ENCODE measurements around the gene MYMK. TPM values are rescaled to one million over a fixed set of nuclear protein-coding genes. Genes with fewer than 3 reads are reported as not detected.

MYMK gene
- total and polyA plus RNA-seq, 5 experiments from 2014 or later = not detected

- H3K27ac Mint-ChIP-seq = no peak overlapping the region
- POLR2A ChIA-PET = no interaction called here
- peaks cover 0 to 7% (median 2%) of the 10 kb centered on the region in 5 donors for H3K27me3 Mint-ChIP-seq
Measured at GRCh38 chr9:133496861-133497842, 27.6 kb downstream of the MYMK start.

GRCh38 chr9:133495327-133496293 lies 29.1 kb downstream of the MYMK start:
- DNase-seq = no peak
- H3K36me3 Mint-ChIP-seq = no peaks in the 10 kb centered on the region
- H3K27me3 Mint-ChIP-seq = peaks cover 0 to 7% (median 2%) of the 10 kb centered on the region in 5 donors
- no peak overlapping the region for H3K4me3 Mint-ChIP-seq
- ATAC-seq = no peak
- H3K4me1 Mint-ChIP-seq = peaks cover 0 to 2% (median 0%) of the 10 kb centered on the region in 4 donors
- H3K27ac Mint-ChIP-seq = no peak overlapping the region
- POLR2A ChIA-PET = interaction anchor here (1.1 kb wide), 1 partner anchor 26 kb away, joined by 3 read pairs; no protein-coding TSS in a partner anchor
- peaks cover 0 to under 1% (median 0%) of the 10 kb centered on the region in 9 donors for H3K9me3 Mint-ChIP-seq

More at GRCh38 chr9:133496861-133497842, 27.6 kb downstream of the MYMK start:
- Mint-ChIP-seq H3K9me3 (peaks cover 0 to 13% (median 9%) of the 10 kb centered on the region in 9 donors), H3K4me3 (no peak overlapping the region), H3K36me3 (peaks cover 0 to 11% (median 0%) of the 10 kb centered on the region in 3 donors), H3K4me1 (peaks cover 0 to 2% (median 0%) of the 10 kb centered on the region in 4 donors)
- DNase-seq (peak in 1 of 10 donors; percentile 45), ATAC-seq (no peak)

- ATAC-seq (no peak), DNase-seq (peak in 1 of 10 donors; percentile 45)
- no peaks in the 10 kb centered on the region for H3K36me3 Mint-ChIP-seq
- no peak overlapping the region for H3K27ac Mint-ChIP-seq
- no peaks in the 10 kb centered on the region for H3K9me3 Mint-ChIP-seq
- peaks cover 0 to 7% (median 2%) of the 10 kb centered on the region in 5 donors for H3K27me3 Mint-ChIP-seq
- H3K4me3 Mint-ChIP-seq = no peak overlapping the region
- peaks cover 0 to 2% (median 0%) of the 10 kb centered on the region in 4 donors for H3K4me1 Mint-ChIP-seq
- POLR2A ChIA-PET = interaction anchor here (1.1 kb wide), 1 partner anchor 27 kb away, joined by 3 read pairs; no protein-coding TSS in a partner anchor
Measured at GRCh38 chr9:133494636-133495326, 30.0 kb downstream of the MYMK start.

- H3K27ac Mint-ChIP-seq = no peak overlapping the region
- H3K9me3 Mint-ChIP-seq = no peaks in the 10 kb centered on the region
- H3K4me1 Mint-ChIP-seq = peaks cover 0 to 2% (median 0%) of the 10 kb centered on the region in 4 donors
- H3K36me3 Mint-ChIP-seq = no peaks in the 10 kb centered on the region
- H3K27me3 Mint-ChIP-seq = peaks cover 0 to 7% (median 2%) of the 10 kb centered on the region in 5 donors
- DNase-seq (peak in 1 of 10 donors; percentile 58), ATAC-seq (no peak)
- POLR2A ChIA-PET = no interaction called here
- no peak overlapping the region for H3K4me3 Mint-ChIP-seq
Measured at GRCh38 chr9:133493845-133494540, 30.8 kb downstream of the MYMK start.

GRCh38 chr9:133493428-133493827 lies 31.3 kb downstream of the MYMK start:
- POLR2A ChIA-PET = no interaction called here

GRCh38 chr9:133492061-133493021 lies 32.4 kb downstream of the MYMK start:
- POLR2A ChIA-PET = interaction anchor here (0.9 kb wide), 1 partner anchor 17 kb away, joined by 8 read pairs; no protein-coding TSS in a partner anchor

More at GRCh38 chr9:133493428-133493827, 31.3 kb downstream of the MYMK start:
- Mint-ChIP-seq H3K36me3 (no peaks in the 10 kb centered on the region), H3K9me3 (no peaks in the 10 kb centered on the region), H3K4me1 (peaks cover 0 to 2% (median 0%) of the 10 kb centered on the region in 4 donors), H3K27me3 (peaks cover 0 to 5% (median under 1%) of the 10 kb centered on the region in 5 donors), H3K4me3 (no peak overlapping the region), H3K27ac (no peak overlapping the region)
- DNase-seq (no peak), ATAC-seq (no peak)

GRCh38 chr9:133491656-133491925 lies 33.2 kb downstream of the MYMK start:
- H3K4me1 Mint-ChIP-seq = peaks cover 0 to under 1% (median 0%) of the 10 kb centered on the region in 4 donors
- POLR2A ChIA-PET = interaction anchor here (0.9 kb wide), 1 partner anchor 18 kb away, joined by 8 read pairs; no protein-coding TSS in a partner anchor
- peaks cover 0 to 2% (median 0%) of the 10 kb centered on the region in 5 donors for H3K27me3 Mint-ChIP-seq
- DNase-seq (no peak), ATAC-seq (no peak)
- no peak overlapping the region for H3K27ac Mint-ChIP-seq
- no peaks in the 10 kb centered on the region for H3K36me3 Mint-ChIP-seq
- H3K4me3 Mint-ChIP-seq = no peak overlapping the region
- no peaks in the 10 kb centered on the region for H3K9me3 Mint-ChIP-seq

More at GRCh38 chr9:133492061-133493021, 32.4 kb downstream of the MYMK start:
- DNase-seq = peak in 1 of 10 donors; percentile 51
- Mint-ChIP-seq H3K27me3 (peaks cover 0 to 2% (median 0%) of the 10 kb centered on the region in 5 donors), H3K4me1 (no peaks in the 10 kb centered on the region), H3K9me3 (no peaks in the 10 kb centered on the region), H3K4me3 (no peak overlapping the region), H3K36me3 (no peaks in the 10 kb centered on the region), H3K27ac (no peak overlapping the region)
- no peak for ATAC-seq

- H3K9me3 Mint-ChIP-seq = no peaks in the 10 kb centered on the region
- H3K4me1 Mint-ChIP-seq = peaks cover 2 to 6% (median 4%) of the 10 kb centered on the region in 4 donors
- no peak overlapping the region for H3K4me3 Mint-ChIP-seq
- DNase-seq = no peak
- peaks cover 0 to 2% (median 0%) of the 10 kb centered on the region in 5 donors for H3K27me3 Mint-ChIP-seq
- POLR2A ChIA-PET = interaction anchor here (0.7 to 0.9 kb wide), 2 partner anchors 18 to 358 kb away, joined by 4 to 8 read pairs; no protein-coding TSS in a partner anchor
- H3K27ac Mint-ChIP-seq = no peak overlapping the region
- H3K36me3 Mint-ChIP-seq = no peaks in the 10 kb centered on the region
- no peak for ATAC-seq
Measured at GRCh38 chr9:133490865-133491655, 33.7 kb downstream of the MYMK start.

GRCh38 chr9:133490201-133490681 lies 34.5 kb downstream of the MYMK start:
- Mint-ChIP-seq H3K4me3 (no peak overlapping the region), H3K36me3 (no peaks in the 10 kb centered on the region), H3K4me1 (peaks cover 2 to 8% (median 6%) of the 10 kb centered on the region in 4 donors), H3K27ac (peak overlapping the region in 1 of 10 donors; percentile 71), H3K9me3 (no peaks in the 10 kb centered on the region), H3K27me3 (peaks cover 0 to 2% (median 0%) of the 10 kb centered on the region in 5 donors)
- ATAC-seq (no peak), DNase-seq (peak in 1 of 10 donors; percentile 60)
- POLR2A ChIA-PET = no interaction called here

All from naive thymus-derived CD8-positive, alpha-beta T cell (primary cell).